GM18507 (cell line): ENCODE data around the gene IRGQ.
"Not testable (repeated sequence)": the region's sequence is repeated elsewhere in the genome, so short reads cannot be mapped to it uniquely, and the experiment has no call there.

Experiments used
- DNase-seq: peaks from one replicate; pipeline ENCODE4 v3.0.0; 2011; ENCODE audit warnings: low read depth; ENCODE audit not compliant: insufficient read length; ENCODE audit errors: extremely low spot score
- FAIRE-seq: peaks from 2 replicates; lab custom pipeline; 2011; peaks lifted over from hg19 to GRCh38; lab: Jason Lieb, UNC

Gene IRGQ

GRCh38 chr19:43552198-43552450 lies 43.8 kb downstream of the IRGQ start:
- no peak for FAIRE-seq

GRCh38 chr19:43551399-43552197 lies 44.3 kb downstream of the IRGQ start:
- DNase-seq (no peak), FAIRE-seq (no peak)

More at GRCh38 chr19:43552198-43552450, 43.8 kb downstream of the IRGQ start:
- no peak for DNase-seq

GRCh38 chr19:43548706-43549105 lies 47.2 kb downstream of the IRGQ start:
- DNase-seq (no peak), FAIRE-seq (no peak)

DNA sequence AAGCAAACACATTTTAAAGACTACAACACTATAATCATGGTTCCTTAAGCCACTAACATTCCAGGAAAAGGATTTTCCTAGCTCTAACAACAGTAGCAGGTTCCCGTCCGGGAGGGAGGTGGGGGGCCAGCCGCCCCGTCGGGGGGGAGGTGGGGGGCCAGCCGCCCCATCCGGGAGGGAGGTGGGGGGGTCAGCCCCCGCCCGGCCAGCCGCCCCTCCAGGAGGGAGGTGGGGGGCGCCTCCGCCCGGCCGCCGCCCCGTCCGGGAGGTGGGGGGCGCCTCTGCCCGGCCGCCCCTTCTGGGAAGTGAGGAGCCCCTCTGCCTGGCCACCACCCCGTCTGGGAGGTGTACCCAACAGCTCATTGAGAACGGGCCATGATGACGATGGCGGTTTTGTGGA lies 48.0 kb downstream of the IRGQ start:
- FAIRE-seq, DNase-seq: not testable (repeated sequence)

DNA sequence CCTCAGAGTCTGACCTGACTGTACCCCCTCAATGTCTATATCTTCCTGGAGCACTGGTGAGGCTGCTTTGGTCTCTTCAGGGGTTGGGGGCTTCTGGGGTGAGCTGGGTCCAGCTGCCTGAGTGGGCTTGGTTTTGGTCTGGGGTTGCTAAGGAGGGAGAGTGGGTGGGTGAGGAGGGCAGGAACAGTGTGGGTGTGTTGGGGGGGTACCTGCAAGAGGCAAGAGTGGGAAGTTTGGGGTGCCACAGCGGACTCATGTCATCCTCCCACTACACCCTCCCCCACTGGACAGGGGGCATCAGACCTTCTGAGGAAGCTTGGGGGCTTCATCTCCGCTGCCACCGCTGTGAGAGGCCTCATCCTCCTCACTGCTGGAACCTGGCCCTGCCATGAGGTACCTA lies 49.4 kb downstream of the IRGQ start:
- FAIRE-seq, result no peak
- DNase-seq, result no peak

- DNase-seq (no peak), FAIRE-seq (no peak)
These were observed 50.0 kb downstream of the IRGQ start for GRCh38 chr19:43545981-43546380.

DNA sequence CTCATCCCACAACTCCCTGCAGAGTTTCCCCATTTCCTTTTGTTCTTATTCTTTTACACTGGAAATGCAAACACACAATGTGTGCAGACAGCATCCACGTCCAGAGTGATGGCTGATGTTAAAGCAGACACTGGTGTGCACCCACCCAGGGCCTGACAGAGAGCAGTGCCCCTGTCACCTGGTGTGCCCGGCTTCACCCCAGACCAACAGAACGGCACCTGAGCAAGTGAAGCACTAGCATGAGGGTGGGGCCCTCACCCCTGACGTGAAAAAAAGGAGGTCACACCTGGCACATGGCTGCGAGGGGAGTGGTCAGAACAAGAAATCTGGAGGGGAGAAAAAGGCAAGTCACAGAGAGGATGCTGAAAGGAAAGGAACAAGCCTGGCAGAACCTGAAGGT lies 50.7 kb downstream of the IRGQ start:
- FAIRE-seq, result no peak
- DNase-seq, result no peak

DNA sequence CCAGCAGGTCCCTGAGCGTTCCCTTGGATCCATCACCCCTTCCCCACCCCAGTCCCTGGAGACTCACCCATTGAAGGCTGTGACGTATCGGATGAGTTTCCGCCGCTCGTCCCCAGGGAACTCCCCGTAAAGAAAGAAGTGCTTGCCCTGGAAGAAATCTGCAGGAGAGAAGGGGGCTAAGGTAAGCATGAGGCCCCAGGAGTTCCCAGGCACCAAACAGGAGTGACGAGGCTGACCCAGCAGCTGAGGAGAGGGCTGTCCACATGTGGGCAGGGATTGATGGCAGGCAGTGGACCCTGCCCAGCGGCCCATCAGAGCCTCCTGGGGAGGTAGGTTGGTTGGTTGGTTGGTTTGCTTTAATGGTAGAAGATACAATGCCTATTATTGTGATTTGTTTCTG lies 51.9 kb downstream of the IRGQ start:
- no peak for DNase-seq
- FAIRE-seq, result no peak

DNA sequence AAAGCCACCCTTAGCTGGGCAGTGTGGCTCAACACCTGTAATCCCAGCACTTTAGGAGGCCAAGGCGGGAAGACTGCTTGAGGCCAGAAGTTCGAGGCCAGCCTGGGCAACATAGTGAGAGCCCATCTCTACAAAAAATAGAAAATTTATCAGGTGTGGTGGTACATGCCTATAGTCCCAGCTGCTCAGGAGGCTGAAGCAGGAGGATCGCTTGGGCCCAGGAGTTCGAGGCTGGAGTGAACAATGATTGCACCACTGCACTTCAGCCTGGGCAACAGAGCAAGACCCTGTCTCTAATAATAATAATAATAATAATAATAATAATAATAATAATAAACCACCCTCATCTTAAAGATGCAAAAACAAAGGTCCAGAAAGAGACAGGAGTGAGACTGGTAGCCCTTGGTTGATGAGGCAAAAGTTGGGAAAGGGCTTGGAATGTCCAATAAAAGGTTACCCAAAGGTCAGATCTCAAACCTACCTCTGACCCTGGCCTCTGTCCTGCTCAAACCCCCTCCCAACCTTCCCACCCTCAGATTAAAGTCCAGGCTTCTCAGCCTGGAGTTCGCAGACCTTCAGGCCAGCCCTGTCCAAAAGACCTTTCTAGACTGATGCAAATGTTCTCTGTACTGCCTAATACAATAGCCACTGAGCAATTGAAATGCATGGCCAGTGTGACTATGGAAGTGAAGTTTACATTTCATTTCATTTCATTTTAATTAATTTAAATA lies 53.8 kb downstream of the IRGQ start:
- FAIRE-seq (no peak), DNase-seq (no peak)

DNA sequence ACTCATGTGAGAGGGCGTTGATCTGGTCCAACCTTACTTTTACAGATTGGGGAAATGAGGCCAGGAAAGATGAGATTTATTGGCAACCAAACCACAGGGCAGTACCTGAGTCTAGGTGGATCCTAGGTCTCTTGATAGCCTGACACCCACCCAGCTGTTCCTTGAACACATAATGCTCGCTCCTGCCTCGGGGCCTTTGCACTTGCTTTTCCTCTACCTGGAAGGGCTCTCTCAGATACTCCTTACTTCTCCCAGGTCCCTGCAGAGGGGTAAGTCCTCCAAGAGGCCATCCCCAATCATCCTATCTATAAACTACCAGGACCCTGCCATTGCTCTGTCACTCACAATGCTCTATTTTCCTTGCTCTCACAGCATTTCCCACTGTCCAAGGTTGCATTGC lies 55.6 kb downstream of the IRGQ start:
- no peak for FAIRE-seq

DNA sequence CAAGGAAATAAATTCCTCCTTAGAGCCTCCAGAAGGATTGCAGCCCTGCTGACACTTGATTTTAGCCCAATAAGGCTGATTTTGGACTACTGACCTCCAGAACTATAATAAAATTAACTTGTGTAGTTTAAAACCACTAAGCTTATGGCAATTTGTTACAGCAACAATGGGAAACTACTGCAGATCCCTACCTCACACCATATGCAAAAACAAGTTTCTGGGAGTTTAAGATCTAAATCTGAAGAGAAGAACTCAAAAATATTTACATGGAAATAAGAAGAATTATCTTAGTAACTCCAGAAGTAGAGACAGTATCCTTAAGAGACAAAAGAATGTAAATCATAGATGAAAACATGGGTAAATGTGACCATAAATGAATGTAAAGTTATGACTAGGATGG lies 57.0 kb downstream of the IRGQ start:
- DNase-seq (no peak), FAIRE-seq (no peak)

More for the DNA sequence above, 55.6 kb downstream of the IRGQ start:
- no peak for DNase-seq

DNA sequence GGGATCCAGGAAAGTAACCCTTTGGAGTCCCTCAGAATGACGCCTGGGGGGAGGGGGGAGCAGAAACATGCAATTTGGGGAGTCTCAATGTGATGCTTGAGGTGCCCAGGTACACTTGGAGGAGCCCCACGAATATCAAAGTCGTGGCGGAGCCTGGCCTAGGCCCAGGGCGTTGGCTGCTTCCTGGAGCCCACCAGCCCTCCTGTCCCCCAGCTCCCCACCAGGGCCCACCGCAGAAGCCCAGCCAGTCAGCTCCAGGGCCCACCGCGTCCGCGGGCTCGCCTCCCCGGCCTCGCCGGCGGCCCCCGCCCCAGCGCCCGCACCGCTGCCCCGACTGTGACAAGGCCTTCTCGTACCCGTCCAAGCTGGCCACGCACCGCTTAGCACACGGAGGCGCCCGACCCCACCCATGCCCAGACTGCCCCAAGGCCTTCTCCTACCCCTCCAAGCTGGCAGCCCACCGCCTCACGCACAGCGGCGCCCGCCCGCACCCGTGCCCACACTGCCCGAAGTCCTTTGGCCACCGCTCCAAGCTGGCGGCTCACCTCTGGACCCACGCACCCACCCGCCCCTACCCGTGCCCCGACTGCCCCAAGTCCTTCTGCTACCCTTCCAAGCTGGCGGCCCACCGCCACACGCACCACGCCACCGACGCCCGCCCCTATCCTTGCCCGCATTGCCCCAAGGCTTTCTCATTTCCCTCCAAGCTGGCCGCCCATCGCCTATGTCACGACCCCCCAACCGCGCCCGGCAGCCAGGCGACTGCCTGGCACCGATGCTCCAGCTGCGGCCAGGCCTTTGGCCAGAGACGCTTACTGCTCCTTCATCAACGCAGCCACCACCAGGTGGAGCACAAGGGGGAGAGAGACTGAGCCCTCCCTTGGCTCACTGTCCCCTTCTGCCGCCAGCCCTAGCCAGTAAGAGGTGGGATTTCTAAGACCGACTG lies 60.8 kb downstream of the IRGQ start:
- DNase-seq (no peak), FAIRE-seq (no peak)
